Vagina (tissue), 2 donors: Measurements from ENCODE around the gene TAF4B. TPM values are rescaled to one million over a fixed set of nuclear protein-coding genes. Genes with fewer than 3 reads are reported as not detected.

Source experiments
- DNase-seq, 2 donors: peaks; one replicate each; pipeline ENCODE4 v3.0.0-alpha.2; 2017; ENCODE audit errors: extremely low spot score in 2 of 2
- H3K27ac ChIP-seq: fragments of 200-600 bp; sonication (generic); one replicate; pipeline ENCODE4 v1.5.1; 2019
- H3K27me3 ChIP-seq: fragments of 200-600 bp; sonication (generic); one replicate; pipeline ENCODE4 v1.5.1; 2019
- H3K36me3 ChIP-seq, 2 donors: fragments of 200-600 bp; sonication (generic); one replicate each; pipeline ENCODE4 v1.5.1; 2017 to 2019
- H3K4me1 ChIP-seq: fragments of 200-600 bp; sonication (generic); one replicate; pipeline ENCODE4 v1.5.1; 2019
- H3K4me3 ChIP-seq, 2 donors: fragments of 200-600 bp; sonication (generic); 1 replicate in 1 of 2; 2 replicates in 1 of 2; pipeline ENCODE4 v1.5.1; 2016 to 2019
- H3K9me3 ChIP-seq: fragments of 200-600 bp; sonication (generic); one replicate; pipeline ENCODE4 v1.5.1; 2019
- CTCF ChIP-seq, 3 experiments: fragments of 450-650 bp in 2 of 3; fragments of 200-600 bp in 1 of 3; sonication (generic) in 1 of 3; IDR thresholded peaks; one replicate each; pipeline ENCODE4 v1.5.1; 2017 to 2019; ENCODE audit warnings: antibody characterized with exemption in 3 of 3, mild to moderate bottlenecking in 2 of 3, moderate library complexity in 2 of 3
- POLR2A ChIP-seq, 2 donors: fragments of 450-650 bp; IDR thresholded peaks; one replicate each; pipeline ENCODE4 v1.6.1; 2017; ENCODE audit warnings: antibody characterized with exemption in 2 of 2, mild to moderate bottlenecking in 2 of 2, moderate library complexity in 2 of 2
- POLR2AphosphoS5 ChIP-seq, 2 donors: sonication (generic); formaldehyde crosslinking; IDR thresholded peaks; one replicate each; pipeline ENCODE4 v1.9.0; 2017; ENCODE audit warnings: antibody characterized with exemption in 2 of 2, mild to moderate bottlenecking in 2 of 2, low read depth in 1 of 2; ENCODE audit not compliant: insufficient read depth in 1 of 2
- intact Hi-C: fragments of 100-400 bp; cut with DNase I; formaldehyde crosslinking; loops from one replicate; pipeline ENCODE4 v1.15.1; 2023
- total RNA-seq: library from RNA; depleted of rRNA; stranded (reverse); fragments of >200 nt; gene quantifications from one replicate; pipeline ENCODE4 v1.2.3, GENCODE V29; 2016

TAF4B gene
- total RNA-seq, 1 donor from 2014 or later = 16.0 TPM

GRCh38 chr18:26417190-26417589 lies 190.9 kb downstream of the TAF4B start:
- Histone ChIP-seq H3K27me3 (no peaks in the 10 kb centered on the region), H3K36me3 (no peaks in the 10 kb centered on the region), H3K4me3 (no peak overlapping the region), H3K27ac (no peak overlapping the region), H3K9me3 (no peaks in the 10 kb centered on the region), H3K4me1 (no peaks in the 10 kb centered on the region)
- DNase-seq = peak in 1 of 2 donors; percentile 52
- intact Hi-C loops = no loop called here
- TF ChIP-seq POLR2A (IDR thresholded peaks at IDR 0.05) (no peak), POLR2AphosphoS5 (IDR thresholded peaks at IDR 0.05; ENCODE audit: insufficient read depth in 1 of 2, low read depth in 1 of 2) (no peak), CTCF (IDR thresholded peaks at IDR 0.05) (no peak)

- Histone ChIP-seq H3K36me3 (no peaks in the 10 kb centered on the region), H3K4me3 (no peak overlapping the region), H3K27me3 (no peaks in the 10 kb centered on the region), H3K27ac (no peak overlapping the region), H3K9me3 (no peaks in the 10 kb centered on the region), H3K4me1 (no peaks in the 10 kb centered on the region)
- intact Hi-C loops = no loop called here
- TF ChIP-seq POLR2AphosphoS5 (IDR thresholded peaks at IDR 0.05; ENCODE audit: insufficient read depth in 1 of 2, low read depth in 1 of 2) (no peak), CTCF (IDR thresholded peaks at IDR 0.05) (no peak), POLR2A (IDR thresholded peaks at IDR 0.05) (no peak)
- no peak for DNase-seq
Measured at GRCh38 chr18:26418225-26418624, 192.0 kb downstream of the TAF4B start.

- Histone ChIP-seq H3K9me3 (no peaks in the 10 kb centered on the region), H3K27me3 (no peaks in the 10 kb centered on the region), H3K4me3 (no peak overlapping the region), H3K4me1 (no peaks in the 10 kb centered on the region), H3K27ac (no peak overlapping the region), H3K36me3 (no peaks in the 10 kb centered on the region)
- intact Hi-C loops = no loop called here
- peak in 1 of 2 donors; percentile 52 for DNase-seq
- TF ChIP-seq POLR2AphosphoS5 (IDR thresholded peaks at IDR 0.05; ENCODE audit: insufficient read depth in 1 of 2, low read depth in 1 of 2) (no peak), POLR2A (IDR thresholded peaks at IDR 0.05) (no peak), CTCF (IDR thresholded peaks at IDR 0.05) (no peak)
Measured at GRCh38 chr18:26419746-26420145, 193.5 kb downstream of the TAF4B start.

- Histone ChIP-seq H3K4me3 (no peak overlapping the region), H3K36me3 (no peaks in the 10 kb centered on the region), H3K27me3 (no peaks in the 10 kb centered on the region), H3K4me1 (no peaks in the 10 kb centered on the region), H3K27ac (no peak overlapping the region), H3K9me3 (no peaks in the 10 kb centered on the region)
- DNase-seq = peak in 1 of 2 donors; percentile 69
- intact Hi-C loops = no loop called here
- no peak for TF ChIP-seq POLR2AphosphoS5 (IDR thresholded peaks at IDR 0.05; ENCODE audit: insufficient read depth in 1 of 2, low read depth in 1 of 2)
- TF ChIP-seq POLR2A (IDR thresholded peaks at IDR 0.05) = no peak
- no peak for TF ChIP-seq CTCF (IDR thresholded peaks at IDR 0.05)
Measured at GRCh38 chr18:26421503-26421902, 195.3 kb downstream of the TAF4B start.

GRCh38 chr18:26421931-26422330 lies 195.7 kb downstream of the TAF4B start:
- Histone ChIP-seq H3K4me1 (no peaks in the 10 kb centered on the region), H3K36me3 (no peaks in the 10 kb centered on the region), H3K9me3 (no peaks in the 10 kb centered on the region), H3K27me3 (no peaks in the 10 kb centered on the region), H3K27ac (no peak overlapping the region), H3K4me3 (no peak overlapping the region)
- TF ChIP-seq POLR2A (IDR thresholded peaks at IDR 0.05) (no peak), POLR2AphosphoS5 (IDR thresholded peaks at IDR 0.05; ENCODE audit: insufficient read depth in 1 of 2, low read depth in 1 of 2) (no peak), CTCF (IDR thresholded peaks at IDR 0.05) (no peak)
- intact Hi-C loops = no loop called here
- peak in 1 of 2 donors; percentile 49 for DNase-seq
